Upper lobe of right lung (tissue), 1 donor: ENCODE measurements around the gene MCC. TPM values are rescaled to one million over a fixed set of nuclear protein-coding genes. Genes with fewer than 3 reads are reported as not detected.

Experiments
- ATAC-seq: fragments of 200-7000 bp; cut with Tn5 transposase; one replicate; pipeline ENCODE4 v1.9.1; 2020; ENCODE audit warnings: mild to moderate bottlenecking, moderate library complexity
- DNase-seq: peaks from one replicate; pipeline ENCODE4 v3.0.0-alpha.2; 2020
- H3K27ac ChIP-seq: fragments of 200-600 bp; one replicate; pipeline ENCODE4 v1.8.0; 2022
- H3K27me3 ChIP-seq: fragments of 200-600 bp; one replicate; pipeline ENCODE4 v1.8.0; 2022; ENCODE audit warnings: mild to moderate bottlenecking
- H3K36me3 ChIP-seq: fragments of 200-600 bp; one replicate; pipeline ENCODE4 v1.8.0; 2022
- H3K4me1 ChIP-seq: fragments of 200-600 bp; one replicate; pipeline ENCODE4 v1.8.0; 2022
- H3K4me3 ChIP-seq: fragments of 200-600 bp; one replicate; pipeline ENCODE4 v1.8.0; 2022; ENCODE audit warnings: mild to moderate bottlenecking
- H3K9me3 ChIP-seq: fragments of 200-600 bp; one replicate; pipeline ENCODE4 v1.8.0; 2022
- CTCF ChIP-seq: fragments of 200-600 bp; IDR thresholded peaks from one replicate; pipeline ENCODE4 v1.8.0; 2022; ENCODE audit warnings: antibody characterized with exemption
- intact Hi-C: fragments of 100-400 bp; cut with DNase I; formaldehyde crosslinking; loops from one replicate; pipeline ENCODE4 v1.11.0; 2022
- total RNA-seq: library from RNA; stranded (reverse); fragmentation: NEBNext Ultra II Directional; extraction: Animal tissue kit (Norgen Biotek cat#: 25700); gene quantifications from one replicate; pipeline ENCODE4 v1.2.1, GENCODE V29; 2021
- donor health status: DM: no; HTN: yes; CAD: no; lungs with severe emphysema.

The MCC gene
- total RNA-seq, 1 donor from 2014 or later: 18.6 TPM

DNA sequence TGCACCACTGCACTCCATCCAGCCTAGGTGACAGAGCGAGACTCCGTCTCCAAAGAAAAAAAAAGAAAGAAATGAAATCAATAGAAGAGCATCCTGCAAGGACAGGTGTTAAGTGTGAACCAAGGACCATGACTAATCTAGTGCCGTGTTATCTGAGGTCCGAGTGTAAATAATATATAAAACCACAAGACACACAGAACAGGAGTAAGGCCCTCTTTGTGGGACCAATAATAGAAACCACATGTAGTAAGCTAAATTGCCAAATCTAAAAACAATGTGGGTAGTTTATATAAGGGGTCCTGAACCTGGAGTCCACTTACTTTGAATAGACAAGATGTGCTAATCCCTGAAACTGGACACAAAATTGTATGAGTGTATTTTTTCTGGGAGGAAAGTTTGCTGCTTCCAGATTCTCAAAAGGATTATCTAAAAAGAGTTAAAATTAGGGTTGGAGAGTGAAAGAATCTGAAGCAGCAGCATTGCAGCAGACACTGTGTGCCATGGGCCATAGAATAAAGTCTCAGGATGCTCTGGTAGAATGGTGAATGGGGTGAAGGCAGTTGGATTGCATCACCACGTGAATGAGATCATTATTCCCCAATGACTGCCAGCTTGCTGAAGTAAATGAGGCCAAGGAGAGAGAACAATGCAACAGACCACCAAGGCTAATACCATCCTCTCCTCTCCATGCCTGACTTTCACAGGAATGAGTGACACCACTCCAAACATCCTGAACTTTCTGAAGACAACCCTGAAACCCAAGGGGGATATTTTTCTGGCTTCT, 288.9 kb downstream of the MCC start:
- Histone ChIP-seq H3K27me3 (no peaks in the 10 kb centered on the region), H3K36me3 (no peaks in the 10 kb centered on the region), H3K4me3 (no peak overlapping the region), H3K4me1 (peaks cover 6% of the 10 kb centered on the region), H3K9me3 (no peaks in the 10 kb centered on the region), H3K27ac (no peak overlapping the region)
- intact Hi-C loops: no loop called here
- DNase-seq (no peak), ATAC-seq (no peak)
- TF ChIP-seq CTCF: no peak

- Histone ChIP-seq H3K4me1 (peaks cover 1% of the 10 kb centered on the region), H3K9me3 (no peaks in the 10 kb centered on the region), H3K36me3 (no peaks in the 10 kb centered on the region), H3K27me3 (no peaks in the 10 kb centered on the region), H3K27ac (no peak overlapping the region), H3K4me3 (no peak overlapping the region)
- ATAC-seq: no peak
- no peak for DNase-seq
- intact Hi-C loops: no loop called here
- TF ChIP-seq CTCF: no peak
Observed at GRCh38 chr5:113197456-113198200, 290.6 kb downstream of the MCC start.

DNA sequence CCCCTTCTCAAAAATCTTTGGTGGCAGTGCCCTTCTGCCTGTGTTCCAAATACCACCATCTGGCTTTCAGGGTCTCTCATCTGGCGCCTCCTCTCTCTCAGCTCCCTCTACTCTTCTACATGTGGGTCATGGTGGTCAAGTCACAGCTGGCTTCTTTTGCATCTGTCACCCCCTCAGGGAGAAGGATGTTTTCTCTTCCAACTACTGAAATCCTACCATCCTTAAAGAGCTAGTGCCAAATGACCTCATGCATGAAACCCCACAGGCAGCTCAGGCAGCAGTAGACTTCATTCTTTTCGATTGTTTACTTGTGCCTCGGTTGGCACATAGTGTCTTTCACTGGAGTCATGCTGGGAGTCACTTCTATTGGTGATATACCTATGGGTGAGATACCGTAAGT, 292.5 kb downstream of the MCC start:
- intact Hi-C loops: no loop called here

GRCh38 chr5:113195251-113195650, 293.0 kb downstream of the MCC start:
- DNase-seq: no peak

More for the DNA sequence above, 292.5 kb downstream of the MCC start:
- Histone ChIP-seq H3K9me3 (no peaks in the 10 kb centered on the region), H3K4me3 (no peak overlapping the region), H3K27me3 (no peaks in the 10 kb centered on the region), H3K27ac (no peak overlapping the region), H3K36me3 (no peaks in the 10 kb centered on the region), H3K4me1 (no peaks in the 10 kb centered on the region)
- DNase-seq (no peak), ATAC-seq (no peak)
- no peak for TF ChIP-seq CTCF

DNA sequence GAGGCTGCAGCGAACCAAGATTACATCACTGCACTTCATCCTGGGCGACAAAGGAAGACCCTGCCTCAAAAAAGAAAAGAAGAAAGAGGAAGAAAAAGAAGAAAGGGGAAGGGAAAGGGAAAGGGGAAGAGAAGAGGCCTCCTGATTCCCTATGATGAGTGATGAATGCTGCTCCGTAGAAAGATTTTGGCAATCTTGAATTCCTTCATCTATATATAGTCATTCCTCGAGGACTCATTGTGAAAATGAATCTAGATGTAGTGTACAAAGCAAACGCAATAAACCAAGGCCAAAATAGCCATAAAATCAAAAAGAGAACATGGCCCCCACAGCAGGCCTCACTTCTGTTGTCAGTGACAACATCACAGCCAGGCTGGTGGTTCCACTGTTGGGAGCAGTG, 293.7 kb downstream of the MCC start:
- Histone ChIP-seq H3K36me3 (no peaks in the 10 kb centered on the region), H3K4me3 (no peak overlapping the region), H3K27me3 (no peaks in the 10 kb centered on the region), H3K4me1 (no peaks in the 10 kb centered on the region), H3K9me3 (no peaks in the 10 kb centered on the region), H3K27ac (no peak overlapping the region)
- TF ChIP-seq CTCF: no peak
- no peak for ATAC-seq
- intact Hi-C loops: no loop called here
- DNase-seq: no peak

More at GRCh38 chr5:113195251-113195650, 293.0 kb downstream of the MCC start:
- intact Hi-C loops: no loop called here
- H3K4me3 ChIP-seq: no peak overlapping the region
- H3K9me3 ChIP-seq: no peaks in the 10 kb centered on the region
- H3K36me3 ChIP-seq: no peaks in the 10 kb centered on the region
- no peaks in the 10 kb centered on the region for H3K27me3 ChIP-seq
- H3K27ac ChIP-seq: no peak overlapping the region
- no peaks in the 10 kb centered on the region for H3K4me1 ChIP-seq
- no peak for TF ChIP-seq CTCF
- ATAC-seq: no peak
